Tibial nerve (tissue), 3 donors: ENCODE data around the gene KSR1.

Experiments
- CTCF ChIP-seq, 5 experiments: fragments of 200-600 bp in 3 of 5; fragments of 450-650 bp in 2 of 5; sonication (generic) in 3 of 5; IDR thresholded peaks; one replicate each; pipeline ENCODE4 v1.5.1; 2016 to 2019; ENCODE audit warnings: antibody characterized with exemption in 5 of 5, mild to moderate bottlenecking in 3 of 5, moderate library complexity in 2 of 5
- POLR2A ChIP-seq, 2 donors: fragments of 450-650 bp; IDR thresholded peaks; one replicate each; pipeline ENCODE4 v1.6.1; 2017; ENCODE audit warnings: antibody characterized with exemption in 2 of 2, mild to moderate bottlenecking in 2 of 2, moderate library complexity in 2 of 2

GRCh38 chr17:27562777-27563455, 106.7 kb downstream of the KSR1 start:
- TF ChIP-seq POLR2A (IDR thresholded peaks at IDR 0.05): no peak
- TF ChIP-seq CTCF (IDR thresholded peaks at IDR 0.05): no peak
